NCI-H446 treated with DMSO at 0.1 percent for 48 hours (cell line): ENCODE measurements around the gene ERCC2.
"Not testable (repeated sequence)": the region's sequence is repeated elsewhere in the genome, so short reads cannot be mapped to it uniquely, and the experiment has no call there.

Experiments used
- DNase-seq: peaks from one replicate; lab custom pipeline; 2025; lab: John Stamatoyannopoulos, UW

ERCC2 gene

GRCh38 chr19:45333609-45334303 lies 36.6 kb downstream of the ERCC2 start:
- DNase-seq: no peak

DNA sequence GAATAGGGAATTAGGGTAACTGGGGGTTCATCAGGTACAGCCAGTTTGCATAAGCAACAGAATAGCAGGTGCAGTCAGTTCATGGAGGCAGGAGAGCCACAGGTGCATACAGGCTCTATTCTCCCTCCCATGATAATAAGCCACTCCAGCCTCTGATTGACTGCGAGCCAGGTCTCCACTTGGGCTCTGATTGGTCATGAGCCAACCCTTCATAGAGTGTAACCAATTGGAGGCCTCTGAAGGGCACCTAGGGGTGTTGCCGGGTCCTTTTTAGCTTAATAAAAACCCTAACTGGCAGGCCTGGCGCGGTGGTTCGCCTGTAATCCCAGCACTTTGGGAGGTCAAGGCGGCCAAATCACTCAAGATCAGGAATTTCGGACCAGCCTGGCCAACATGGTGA lies 39.0 kb downstream of the ERCC2 start:
- no peak for DNase-seq

- DNase-seq: no peak
These were observed 42.8 kb downstream of the ERCC2 start for GRCh38 chr19:45327404-45328143.

DNA sequence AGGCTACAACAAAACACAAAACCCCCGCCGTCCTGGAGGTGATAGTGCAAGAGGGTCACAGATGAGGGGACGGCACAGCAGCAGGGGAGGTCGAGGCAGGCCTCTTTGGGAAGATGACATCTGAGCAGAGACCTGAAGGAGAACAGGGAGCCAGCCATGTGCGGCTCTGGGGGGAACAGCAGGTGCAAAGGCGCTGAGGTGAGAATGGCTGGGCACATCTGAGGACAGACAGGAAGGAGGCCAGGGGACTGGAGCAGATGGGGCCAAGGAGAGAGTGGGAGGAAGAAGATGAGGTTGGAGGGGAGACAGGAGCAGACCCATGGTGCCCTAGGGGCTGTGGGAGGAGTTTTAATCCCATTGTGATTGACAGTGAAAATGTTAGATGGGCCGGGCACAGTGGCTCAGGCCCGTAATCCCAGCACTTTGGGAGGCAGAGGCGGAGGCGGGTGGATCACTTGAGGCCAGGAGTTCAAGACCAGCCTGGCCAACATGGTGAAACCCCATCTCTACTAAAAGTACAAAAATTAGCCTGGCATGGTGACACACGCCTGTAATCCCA lies 45.9 kb downstream of the ERCC2 start:
- no peak for DNase-seq

DNA sequence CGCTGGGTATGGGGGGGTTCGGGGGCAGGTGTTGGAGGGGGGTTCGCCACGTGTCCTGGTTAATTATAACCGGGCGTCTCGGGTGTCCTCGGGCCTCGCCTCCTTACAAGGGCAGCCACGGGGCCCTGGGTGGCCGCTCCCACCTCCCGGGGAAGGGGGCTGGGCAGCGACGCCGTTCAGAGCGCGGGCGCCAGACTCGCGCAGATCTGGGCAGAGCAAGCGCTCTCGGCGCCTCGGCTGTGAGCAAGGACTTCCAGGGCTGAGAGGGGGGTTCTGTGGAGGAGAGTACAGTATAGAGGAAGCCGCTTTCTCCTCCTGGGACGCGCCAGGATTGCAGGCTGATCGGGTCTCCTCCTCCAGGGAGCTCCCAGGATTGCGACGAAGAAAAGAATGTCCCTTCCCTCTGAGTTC lies 46.7 kb downstream of the ERCC2 start:
- no peak for DNase-seq

DNA sequence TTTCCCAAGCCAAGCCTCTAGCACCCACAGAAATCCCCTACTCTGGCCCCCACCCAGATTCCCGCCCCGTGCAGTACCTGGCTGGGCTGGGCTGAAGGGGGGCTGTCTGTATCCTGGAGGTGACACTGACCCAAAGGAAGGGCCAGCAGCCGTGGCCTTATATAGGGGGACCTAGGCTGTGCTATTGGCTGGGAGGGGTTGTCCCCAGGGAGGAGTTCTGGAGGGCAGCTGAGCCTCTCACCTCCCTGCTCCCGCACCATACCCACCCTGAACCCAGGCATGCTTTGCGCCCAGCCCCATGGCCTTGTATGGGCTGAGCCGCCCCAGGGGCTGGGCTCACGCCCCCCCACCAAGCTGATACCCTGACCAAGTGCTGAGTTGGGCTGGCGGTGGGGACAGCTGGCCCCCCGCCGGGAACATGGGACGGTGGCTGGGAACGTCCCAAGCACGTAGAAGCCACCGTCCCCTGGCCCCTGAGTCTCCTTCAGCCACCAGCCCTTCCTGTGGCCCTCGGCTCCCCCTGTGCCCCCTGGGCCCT lies 47.6 kb downstream of the ERCC2 start, which contains the start of gene CKM:
Gene CKM (minus strand): TSS at position 132 of the 538 bp plus-strand sequence. CDS start 3,162 bp downstream, outside the sequence.
- no peak for DNase-seq

DNA sequence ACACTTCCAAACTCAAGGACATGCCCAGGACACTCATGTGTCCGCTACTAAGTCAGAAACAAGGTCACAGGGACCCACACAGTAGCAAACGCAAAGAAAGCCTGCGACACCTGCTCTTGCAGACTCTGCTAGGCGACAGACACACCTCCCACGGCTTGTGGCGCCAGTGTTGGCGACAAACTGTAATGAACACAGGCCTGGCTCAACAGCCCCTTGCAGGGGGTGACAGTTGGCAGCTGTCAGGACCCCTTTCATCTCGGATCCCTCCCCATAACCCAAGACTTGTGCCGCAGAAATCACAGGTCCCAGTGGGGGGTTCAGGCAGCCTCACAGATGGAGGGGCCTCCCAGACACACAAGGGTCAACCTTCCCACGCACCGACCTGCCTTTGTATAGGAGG lies 48.1 kb downstream of the ERCC2 start:
- DNase-seq: no peak

GRCh38 chr19:45321848-45322247 lies 48.5 kb downstream of the ERCC2 start:
- no peak for DNase-seq

- no peak for DNase-seq
These were observed 49.2 kb downstream of the ERCC2 start for GRCh38 chr19:45320997-45321775.

- DNase-seq: no peak
These were observed 55.1 kb downstream of the ERCC2 start for GRCh38 chr19:45315304-45315703.

DNA sequence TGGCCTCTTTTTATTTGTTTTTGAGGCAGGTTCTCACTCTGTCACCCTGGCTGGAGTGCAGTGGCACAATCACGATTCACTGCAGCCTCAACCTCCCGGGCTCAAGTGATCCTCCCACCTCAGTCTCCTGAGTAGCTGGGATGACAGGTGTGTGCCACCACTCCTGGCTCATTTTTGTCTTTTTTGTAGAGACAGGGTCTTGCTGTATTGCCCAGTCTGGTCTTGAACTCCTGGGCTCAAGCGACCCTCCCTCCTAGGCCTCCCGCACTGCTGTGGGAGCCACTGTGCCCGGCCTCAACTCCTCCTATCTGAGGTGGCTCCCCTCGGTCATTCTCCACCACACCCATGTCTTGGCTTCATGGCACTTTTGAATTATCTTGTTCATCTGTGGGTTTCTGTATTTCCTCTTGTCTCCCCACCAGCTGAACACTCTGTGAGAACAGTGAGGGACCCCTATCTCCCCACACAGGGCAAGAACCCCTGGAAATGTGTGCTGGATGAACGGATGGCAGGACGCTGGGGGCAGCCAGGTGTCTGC lies 55.6 kb downstream of the ERCC2 start:
- DNase-seq: no peak

DNA sequence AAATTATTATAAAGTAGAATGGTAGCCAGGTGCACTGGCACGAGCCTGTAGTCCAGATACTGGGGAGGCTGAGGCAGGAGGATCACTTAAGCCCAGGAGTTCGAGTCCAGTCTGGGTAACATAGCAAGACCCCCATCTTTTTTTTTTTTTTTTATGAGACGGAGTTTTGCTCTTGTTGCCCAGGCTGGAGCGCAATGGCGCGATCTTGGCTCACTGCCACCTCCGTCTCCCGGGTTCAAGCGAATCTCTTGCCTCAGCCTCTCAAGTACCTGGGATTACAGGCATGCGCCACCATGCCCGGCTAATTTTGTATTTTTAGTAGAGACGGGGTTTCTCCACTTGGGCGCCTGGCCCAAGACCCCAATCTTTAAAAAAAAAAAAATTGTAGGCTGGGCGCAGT lies 58.1 kb downstream of the ERCC2 start:
- DNase-seq: not testable (repeated sequence)

DNA sequence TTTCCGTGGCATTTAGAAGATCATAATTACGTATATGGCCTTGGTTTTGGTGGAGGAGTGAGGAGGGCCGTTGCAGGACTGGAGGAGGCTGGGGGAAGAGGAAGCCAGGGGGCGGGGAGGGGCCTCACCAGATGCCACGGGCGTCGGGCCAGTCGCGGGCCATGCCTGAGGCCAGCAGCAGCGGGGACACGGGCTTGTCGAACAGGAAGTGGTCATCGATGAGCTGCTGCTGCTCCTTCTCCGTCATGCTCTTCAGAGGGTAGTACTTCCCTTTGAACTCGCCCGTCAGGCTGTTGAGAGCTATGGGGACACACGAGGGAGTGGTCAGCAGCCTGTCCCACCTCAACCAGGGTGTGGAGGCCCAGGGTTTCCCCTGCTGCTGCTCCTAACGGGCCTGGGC lies 58.8 kb downstream of the ERCC2 start:
- no peak for DNase-seq

GRCh38 chr19:45309322-45309721 lies 61.1 kb downstream of the ERCC2 start:
- not testable (repeated sequence) for DNase-seq

GRCh38 chr19:45307361-45307760 lies 63.0 kb downstream of the ERCC2 start:
- DNase-seq: no peak

DNA sequence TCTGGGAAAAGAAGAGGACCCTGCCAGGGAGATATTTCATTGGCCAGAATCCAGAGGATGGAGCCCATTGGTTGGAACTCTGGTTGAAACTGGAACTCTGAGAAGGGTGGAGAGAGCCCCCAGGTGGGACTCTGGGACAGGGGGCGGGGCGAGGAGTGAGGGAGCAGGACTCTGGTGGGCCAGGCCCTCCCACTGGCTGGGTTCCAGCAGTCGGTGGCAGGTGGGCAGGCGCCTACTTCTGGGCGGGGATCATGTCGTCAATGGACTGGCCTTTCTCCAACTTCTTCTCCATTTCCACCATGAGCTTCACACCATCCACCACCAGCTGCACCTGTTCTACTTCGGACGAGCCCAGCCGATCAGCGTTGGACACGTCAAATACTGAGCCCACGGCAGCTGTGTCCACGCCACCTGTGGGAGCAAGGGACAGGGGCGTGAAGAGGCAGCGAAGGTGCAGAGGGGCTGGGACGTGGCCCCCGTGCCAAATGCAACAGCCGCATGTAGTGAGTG lies 63.8 kb downstream of the ERCC2 start:
- no peak for DNase-seq

DNA sequence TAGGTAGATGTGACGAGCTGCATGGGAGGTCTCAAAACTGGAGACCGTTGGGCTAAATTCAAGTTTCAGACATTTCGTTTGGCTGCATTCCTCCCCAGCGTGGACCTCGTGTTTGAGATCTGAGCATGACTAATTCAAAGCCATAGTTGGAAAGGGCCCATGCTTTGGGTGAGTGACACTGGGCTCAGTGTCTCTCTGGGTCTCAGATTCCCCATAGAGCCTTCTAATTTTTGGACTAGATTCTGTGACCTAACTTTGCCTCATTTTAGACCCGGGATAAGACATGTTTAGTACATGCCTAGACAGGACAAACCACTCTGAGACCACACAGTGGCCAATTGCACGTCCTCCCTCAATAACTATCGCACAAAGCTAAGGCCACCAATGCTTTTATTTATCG lies 64.3 kb downstream of the ERCC2 start:
- no peak for DNase-seq

- DNase-seq: no peak
These were observed 65.0 kb downstream of the ERCC2 start for GRCh38 chr19:45305421-45305820.

GRCh38 chr19:45305007-45305406 lies 65.4 kb downstream of the ERCC2 start:
- DNase-seq: no peak

GRCh38 chr19:45304141-45304926 lies 66.0 kb downstream of the ERCC2 start:
- no peak for DNase-seq
